IMR-90 (cell line): ENCODE measurements around the gene NUP54. TPM values are rescaled to one million over a fixed set of nuclear protein-coding genes. Genes with fewer than 3 reads are reported as not detected.
A peak's percentile ranks its signal among the peaks of the same experiment; 100 is the strongest.

Experiments used
- ATAC-seq: fragments of 200-7000 bp; cut with Tn5 transposase; 2 replicates; pipeline ENCODE4 v1.9.1; 2020; ENCODE audit warnings: low read depth, mild to moderate bottlenecking, moderate library complexity
- BruUV-seq: library from RNA; stranded (reverse); fragments of 400-500 nt; replicated peaks from 2 replicates; lab custom pipeline; 2021; lab: Mats Ljungman, UMichigan
- CTCF ChIA-PET: fragments of 300-600 bp; formaldehyde crosslinking; extraction: SDS; loops from one replicate; lab custom pipeline; 2021; ENCODE audit warnings: antibody characterized with exemption; lab: Yijun Ruan, JAX
- POLR2A ChIA-PET: fragments of 300-600 bp; sonication (Branson Sonifier 250); formaldehyde crosslinking; loops from one replicate; lab custom pipeline; 2022; ENCODE audit warnings: antibody characterized with exemption; ENCODE audit not compliant: unreplicated experiment; lab: Charles Lee
- DNase-seq: peaks from one replicate; pipeline ENCODE4 v3.0.0; 2013
- H2AFZ ChIP-seq: replicated peaks from 2 replicates; pipeline ENCODE3; 2013; ENCODE audit warnings: low read length, mild to moderate bottlenecking; ENCODE audit not compliant: poor library complexity
- H2AK5ac ChIP-seq: 2 replicates; pipeline ENCODE4 v1.6.1; 2013; ENCODE audit warnings: low read depth, low read length, inconsistent platforms
- H2AK9ac ChIP-seq: replicated peaks from 2 replicates; pipeline ENCODE3; 2013; ENCODE audit warnings: mild to moderate bottlenecking, low read depth, low read length, moderate library complexity; ENCODE audit not compliant: poor library complexity
- H2BK120ac ChIP-seq: 2 replicates; pipeline ENCODE4 v1.6.1; 2013; ENCODE audit warnings: low read depth, low read length, inconsistent platforms
- H2BK15ac ChIP-seq: 3 replicates; pipeline ENCODE4 v1.6.1; 2013; ENCODE audit warnings: low read depth, low read length, inconsistent platforms
- H2BK20ac ChIP-seq: 2 replicates; pipeline ENCODE4 v1.6.1; 2013; ENCODE audit warnings: low read depth, mild to moderate bottlenecking, inconsistent platforms, low read length, moderate library complexity
- H2BK5ac ChIP-seq: 2 replicates; pipeline ENCODE4 v1.6.1; 2013; ENCODE audit warnings: mild to moderate bottlenecking, low read depth, low read length, inconsistent platforms; ENCODE audit not compliant: poor library complexity, severe bottlenecking
- H3K14ac ChIP-seq: replicated peaks from 2 replicates; pipeline ENCODE4 v1.6.1; 2013; ENCODE audit warnings: low read depth, low read length, inconsistent platforms
- H3K18ac ChIP-seq: 2 replicates; pipeline ENCODE4 v1.6.1; 2013; ENCODE audit warnings: low read depth, low read length, control low read depth
- H3K23ac ChIP-seq: 2 replicates; pipeline ENCODE4 v1.6.1; 2013; ENCODE audit warnings: low read depth, low read length, inconsistent platforms
- H3K27ac ChIP-seq: 2 replicates; pipeline ENCODE4 v1.5.1; 2013; ENCODE audit warnings: mild to moderate bottlenecking, control low read depth, low read length; ENCODE audit not compliant: insufficient read depth
- H3K27me3 ChIP-seq: 2 replicates; pipeline ENCODE4 v1.6.1; 2013; ENCODE audit warnings: low read length; ENCODE audit not compliant: control insufficient read depth, insufficient read depth
- H3K36me3 ChIP-seq: 2 replicates; pipeline ENCODE4 v1.6.1; 2013; ENCODE audit warnings: low read length, mixed read lengths; ENCODE audit not compliant: control insufficient read depth, insufficient read depth
- H3K4ac ChIP-seq: 2 replicates; pipeline ENCODE4 v1.6.1; 2013; ENCODE audit warnings: low read depth, low read length, inconsistent platforms
- H3K4me1 ChIP-seq: 2 replicates; pipeline ENCODE4 v1.6.1; 2013; ENCODE audit warnings: low read length, mixed read lengths; ENCODE audit not compliant: control insufficient read depth, insufficient read depth
- H3K4me2 ChIP-seq: 2 replicates; pipeline ENCODE4 v1.6.1; 2013; ENCODE audit warnings: low read depth, mild to moderate bottlenecking, control low read depth, low read length, moderate library complexity
- H3K4me3 ChIP-seq: 2 replicates; pipeline ENCODE4 v1.5.1; 2013; ENCODE audit warnings: low read depth, mild to moderate bottlenecking, control low read depth, low read length, moderate library complexity; ENCODE audit not compliant: insufficient read depth
- H3K56ac ChIP-seq: 2 replicates; pipeline ENCODE4 v1.6.1; 2013; ENCODE audit warnings: low read length, inconsistent platforms; ENCODE audit not compliant: insufficient read depth; ENCODE audit errors: extremely low read depth
- H3K79me1 ChIP-seq, 2 experiments: 2 replicates each; pipeline ENCODE4 v1.6.1; 2013; ENCODE audit warnings: low read length in 2 of 2, inconsistent platforms in 1 of 2, low read depth in 1 of 2
- H3K9ac ChIP-seq: 2 replicates; pipeline ENCODE4 v1.6.1; 2013; ENCODE audit warnings: low read depth, low read length, control low read depth
- H3K9me1 ChIP-seq: 2 replicates; pipeline ENCODE4 v1.6.1; 2013; ENCODE audit warnings: low read length, inconsistent platforms; ENCODE audit not compliant: insufficient read depth
- H3K9me3 ChIP-seq: 2 replicates; pipeline ENCODE4 v1.6.1; 2013; ENCODE audit warnings: low read length; ENCODE audit not compliant: control insufficient read depth, insufficient read depth
- H4K20me1 ChIP-seq: 2 replicates; pipeline ENCODE4 v1.6.1; 2013; ENCODE audit warnings: low read length, inconsistent platforms; ENCODE audit not compliant: insufficient read depth
- H4K5ac ChIP-seq: 2 replicates; pipeline ENCODE4 v1.6.1; 2013; ENCODE audit warnings: mild to moderate bottlenecking, low read depth, low read length, control low read depth
- H4K8ac ChIP-seq, 2 experiments: 2 replicates each; pipeline ENCODE4 v1.6.1; 2013; ENCODE audit warnings: low read depth in 2 of 2, low read length in 2 of 2, control low read depth in 1 of 2, inconsistent platforms in 1 of 2
- H4K91ac ChIP-seq: 2 replicates; pipeline ENCODE4 v1.6.1; 2013; ENCODE audit warnings: low read depth, low read length, inconsistent platforms; ENCODE audit not compliant: insufficient read depth
- CEBPB ChIP-seq: IDR thresholded peaks from 2 replicates; pipeline ENCODE4 v1.6.1; 2012; ENCODE audit warnings: low read depth, low read length, improper control_type of control experiment
- CHD1 ChIP-seq: IDR thresholded peaks from 2 replicates; pipeline ENCODE4 v1.6.1; 2012; ENCODE audit warnings: low read depth, low read length, improper control_type of control experiment
- ELK1 ChIP-seq: fragments of 150-350 bp; IDR thresholded peaks from 2 replicates; pipeline ENCODE4 v1.6.1; 2016; ENCODE audit warnings: low read depth, mild to moderate bottlenecking, low read length, moderate library complexity, borderline replicate concordance
- FOS ChIP-seq: fragments of 150-350 bp; IDR thresholded peaks from 2 replicates; pipeline ENCODE4 v1.6.1; 2016; ENCODE audit warnings: low read depth, low read length
- MAZ ChIP-seq: IDR thresholded peaks from 2 replicates; pipeline ENCODE4 v1.6.1; 2012; ENCODE audit warnings: low read depth, mild to moderate bottlenecking, low read length, improper control_type of control experiment, moderate library complexity, borderline replicate concordance
- MXI1 ChIP-seq: IDR thresholded peaks from 2 replicates; pipeline ENCODE4 v1.6.1; 2012; ENCODE audit warnings: low read depth, mild to moderate bottlenecking, low read length, moderate library complexity, borderline replicate concordance
- NFE2L2 ChIP-seq: fragments of 150-350 bp; IDR thresholded peaks from 2 replicates; pipeline ENCODE4 v1.6.1; 2016; ENCODE audit warnings: low read depth, mild to moderate bottlenecking, low read length
- POLR2A ChIP-seq: IDR thresholded peaks from 2 replicates; pipeline ENCODE4 v1.6.1; 2012; ENCODE audit warnings: mild to moderate bottlenecking, low read depth, low read length
- RAD21 ChIP-seq: IDR thresholded peaks from 2 replicates; pipeline ENCODE4 v1.6.1; 2012; ENCODE audit warnings: low read length, improper control_type of control experiment
- RCOR1 ChIP-seq: IDR thresholded peaks from 2 replicates; pipeline ENCODE4 v1.6.1; 2012; ENCODE audit warnings: mild to moderate bottlenecking, low read length, improper control_type of control experiment; ENCODE audit not compliant: insufficient replicate concordance
- RFX5 ChIP-seq: IDR thresholded peaks from 2 replicates; pipeline ENCODE4 v1.8.0; 2012; ENCODE audit warnings: low read depth, mild to moderate bottlenecking, low read length, moderate library complexity
- SMC3 ChIP-seq: fragments of 150-350 bp; IDR thresholded peaks from 2 replicates; pipeline ENCODE4 v1.6.1; 2016; ENCODE audit warnings: low read depth, mild to moderate bottlenecking, antibody characterized with exemption, low read length, moderate library complexity
- USF2 ChIP-seq: fragments of 150-350 bp; IDR thresholded peaks from 2 replicates; pipeline ENCODE4 v1.6.1; 2017; ENCODE audit warnings: mild to moderate bottlenecking, antibody characterized with exemption, low read length, low read depth
- WGBS, 2 experiments: methylation state at CpG; one replicate each; pipeline versions ENCODE4 v1.1.5 to v1.1.7; 2013; ENCODE audit warnings: missing lambda C conversion rate in 2 of 2; ENCODE audit not compliant: insufficient read length in 1 of 2; ENCODE audit errors: extremely low coverage in 2 of 2; 5-methylcytosine and 5-hydroxymethylcytosine counted together
- dilution Hi-C: fragments of 300-500 bp; cut with HindIII; formaldehyde crosslinking; loops from one replicate; pipeline ENCODE4 v1.14.3; 2018; ENCODE audit warnings: low sequenced_read_pairs; ENCODE audit not compliant: unreplicated experiment
- in situ Hi-C: fragments of 300-500 bp; cut with MboI; formaldehyde crosslinking; loops from 3 replicates; pipeline ENCODE4 v1.14.3; 2019; ENCODE audit warnings: low sequenced_read_pairs, inconsistent platforms, mixed read lengths
- intact Hi-C: fragments of 100-400 bp; cut with micrococcal nuclease; formaldehyde crosslinking; loops from 2 replicates; pipeline ENCODE4 v1.10.0; 2022
- polyA plus RNA-seq, 3 experiments: library from polyadenylated mRNA; depleted of rRNA; stranded (reverse); fragments of >200 nt; gene quantifications; 2 replicates each; pipeline ENCODE4 v1.2.3, GENCODE V29; 2012; ENCODE audit warnings: low replicate concordance in 1 of 3
- total RNA-seq: library from RNA; depleted of rRNA; stranded (reverse); fragments of >200 nt; gene quantifications from 2 replicates; pipeline ENCODE4 v1.2.3, GENCODE V29; 2012

The NUP54 gene
- total and polyA plus RNA-seq, 2 of the 4 experiments (the other 2 are of a cell fraction), result 24.6 to 44.4 TPM

GRCh38 chr4:76179398-76180318 lies 31.5 kb upstream of the NUP54 start:
- peak overlapping the region; percentile 18 for H2AK9ac ChIP-seq
- no CpG with 5 or more reads among the region's 11 CpGs for WGBS, 2 experiments
- BruUV-seq, result no TSS peak
- no peak overlapping the region for H2BK5ac ChIP-seq
- DNase-seq, result peak; percentile 81
- H2BK20ac ChIP-seq, result no peak overlapping the region
- H3K9me3 ChIP-seq, result no peaks in the 10 kb centered on the region
- H3K79me1 ChIP-seq, result peaks cover 24 to 43% of the 10 kb centered on the region in 2 experiments
- H4K20me1 ChIP-seq, result peaks cover 12% of the 10 kb centered on the region; the same call in 1 of the 2 replicates
- no peak overlapping the region for H2BK15ac ChIP-seq
- in situ Hi-C loops, result loop anchor here (10.0 kb wide), 1 partner anchor 195 kb away; no protein-coding TSS in a partner anchor
- ChIA-PET CTCF (interaction anchor here (0.7 to 1.9 kb wide), 12 partner anchors 9 to 325 kb away, joined by 3 to 14 read pairs (median 4); partner anchors contain the start of gene STBD1), POLR2A (no interaction called here)
- H4K5ac ChIP-seq, result no peak overlapping the region
- H2BK120ac ChIP-seq, result no peak overlapping the region
- no peak overlapping the region for H3K18ac ChIP-seq
- no peak overlapping the region for H3K23ac ChIP-seq
- no peak overlapping the region for H4K8ac ChIP-seq
- H3K4ac ChIP-seq, result no peak overlapping the region
- ATAC-seq, result peak; percentile 95
- H4K91ac ChIP-seq, result no peak overlapping the region
- H3K27ac ChIP-seq, result no peak overlapping the region
- 0 out of 2 replicates have a peak, but pooled peaks cover 3% of the 10 kb centered on the region for H3K9me1 ChIP-seq
- no peaks in the 10 kb centered on the region for H3K27me3 ChIP-seq
- intact Hi-C loops, result loop anchor here (1.0 to 10.0 kb wide), 6 partner anchors 33 to 575 kb away; partner anchors contain the start of genes SCARB2 and STBD1
- H3K4me3 ChIP-seq, result no peak overlapping the region
- H3K36me3 ChIP-seq, result peaks cover 9% of the 10 kb centered on the region
- dilution Hi-C loops, result no loop called here
- H3K56ac ChIP-seq, result no peak overlapping the region
- H3K14ac ChIP-seq, result no peak overlapping the region
- H3K4me2 ChIP-seq, result no peak overlapping the region
- H2AK5ac ChIP-seq, result no peak overlapping the region
- H2AFZ ChIP-seq, result peak overlapping the region; percentile 70
- 0 out of 2 replicates have a peak, but pooled peaks cover 1% of the 10 kb centered on the region for H3K4me1 ChIP-seq
- no peak overlapping the region for H3K9ac ChIP-seq
- TF ChIP-seq CEBPB, result no peak
- peak; percentile 25; the same call in 1 of the 2 replicates for TF ChIP-seq MAZ
- TF ChIP-seq MXI1, result no peak
- peak; percentile 91 for TF ChIP-seq SMC3
- no peak for TF ChIP-seq POLR2A
- peak; percentile 93 for TF ChIP-seq RAD21
- TF ChIP-seq ELK1, result no peak
- no peak for TF ChIP-seq RFX5
- no peak for TF ChIP-seq CHD1
- TF ChIP-seq NFE2L2, result no peak
- TF ChIP-seq RCOR1, result no peak
- TF ChIP-seq USF2, result no peak
- TF ChIP-seq FOS, result 0 out of 2 replicates have a peak, but pooled peaks have one; percentile 13
